ENCODE data around the gene SRGAP3.

SRGAP3 gene

DNA sequence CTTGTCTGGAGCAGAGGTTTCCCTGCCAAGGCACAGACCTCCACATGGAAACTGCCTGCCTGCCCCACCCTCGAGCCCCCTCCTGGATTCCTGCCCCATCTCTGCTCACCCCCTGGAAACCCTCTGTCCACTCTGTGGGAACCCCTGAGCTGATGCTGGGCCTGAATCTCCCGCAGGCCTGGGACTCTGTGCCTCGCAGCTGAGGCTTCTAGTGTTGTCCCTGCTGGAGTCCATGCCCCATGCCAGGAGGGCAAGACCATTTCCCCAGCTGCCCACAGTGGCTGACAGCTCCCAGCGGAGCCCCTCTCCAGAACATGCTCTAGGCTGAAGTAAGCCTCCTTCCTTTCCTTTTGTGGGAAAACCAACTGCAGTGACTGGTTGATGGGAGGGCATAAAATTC is 46.9 kb downstream of the SRGAP3 start:
- H3K27ac ChIP-seq = no peak overlapping the region
- no peak for TF ChIP-seq ZFX (IDR thresholded peaks at IDR 0.05)
- TF ChIP-seq, protein P1, sequence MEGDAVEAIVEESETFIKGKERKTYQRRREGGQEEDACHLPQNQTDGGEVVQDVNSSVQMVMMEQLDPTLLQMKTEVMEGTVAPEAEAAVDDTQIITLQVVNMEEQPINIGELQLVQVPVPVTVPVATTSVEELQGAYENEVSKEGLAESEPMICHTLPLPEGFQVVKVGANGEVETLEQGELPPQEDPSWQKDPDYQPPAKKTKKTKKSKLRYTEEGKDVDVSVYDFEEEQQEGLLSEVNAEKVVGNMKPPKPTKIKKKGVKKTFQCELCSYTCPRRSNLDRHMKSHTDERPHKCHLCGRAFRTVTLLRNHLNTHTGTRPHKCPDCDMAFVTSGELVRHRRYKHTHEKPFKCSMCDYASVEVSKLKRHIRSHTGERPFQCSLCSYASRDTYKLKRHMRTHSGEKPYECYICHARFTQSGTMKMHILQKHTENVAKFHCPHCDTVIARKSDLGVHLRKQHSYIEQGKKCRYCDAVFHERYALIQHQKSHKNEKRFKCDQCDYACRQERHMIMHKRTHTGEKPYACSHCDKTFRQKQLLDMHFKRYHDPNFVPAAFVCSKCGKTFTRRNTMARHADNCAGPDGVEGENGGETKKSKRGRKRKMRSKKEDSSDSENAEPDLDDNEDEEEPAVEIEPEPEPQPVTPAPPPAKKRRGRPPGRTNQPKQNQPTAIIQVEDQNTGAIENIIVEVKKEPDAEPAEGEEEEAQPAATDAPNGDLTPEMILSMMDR (conservative IDR thresholded peaks at IDR 0.05) = no peak

DNA sequence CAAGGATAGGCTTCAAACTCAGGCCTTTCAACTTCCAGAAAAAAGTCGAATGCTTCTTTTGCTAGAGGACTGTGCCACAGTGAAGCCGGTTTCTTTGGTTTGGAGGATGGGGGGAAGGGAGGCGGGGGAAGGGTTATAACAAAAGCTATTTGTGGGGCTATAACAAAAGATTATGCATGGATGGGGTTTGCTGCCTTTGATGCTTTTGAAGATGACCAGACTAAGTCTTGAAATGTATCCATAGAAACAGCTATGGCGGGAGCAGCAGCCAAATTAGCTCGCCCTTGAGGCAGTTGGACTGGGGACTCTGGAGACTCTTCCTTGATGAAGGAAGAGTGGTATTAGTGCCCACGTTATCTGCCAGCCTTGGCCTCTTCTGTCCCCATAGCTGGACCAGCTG is 47.5 kb downstream of the SRGAP3 start:
- TF ChIP-seq, protein P1 (conservative IDR thresholded peaks at IDR 0.05) = no peak
- no peak for TF ChIP-seq ZFX (IDR thresholded peaks at IDR 0.05)
- H3K27ac ChIP-seq = no peak overlapping the region

DNA sequence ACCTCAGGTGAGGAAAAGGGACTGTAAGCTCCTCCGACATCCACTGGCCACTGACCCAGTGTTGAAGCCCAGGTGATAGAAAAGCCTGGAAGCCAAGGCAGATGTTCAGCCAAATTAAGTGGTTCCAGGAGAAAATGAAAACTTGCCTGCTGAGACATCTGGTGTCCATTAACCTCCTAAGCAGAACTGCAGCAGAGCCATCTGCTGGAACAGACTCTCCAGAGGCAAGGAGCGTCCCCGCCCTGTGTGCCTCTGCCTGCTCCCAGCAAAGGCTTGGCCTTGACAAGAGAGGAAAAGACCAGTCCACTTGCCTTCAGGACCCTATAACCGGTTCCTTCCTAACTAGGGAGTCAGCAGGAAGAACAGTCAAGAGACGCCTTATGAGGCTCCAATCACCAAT is 48.2 kb downstream of the SRGAP3 start:
- H3K27ac ChIP-seq = no peak overlapping the region
- TF ChIP-seq ZFX (IDR thresholded peaks at IDR 0.05) = no peak

DNA sequence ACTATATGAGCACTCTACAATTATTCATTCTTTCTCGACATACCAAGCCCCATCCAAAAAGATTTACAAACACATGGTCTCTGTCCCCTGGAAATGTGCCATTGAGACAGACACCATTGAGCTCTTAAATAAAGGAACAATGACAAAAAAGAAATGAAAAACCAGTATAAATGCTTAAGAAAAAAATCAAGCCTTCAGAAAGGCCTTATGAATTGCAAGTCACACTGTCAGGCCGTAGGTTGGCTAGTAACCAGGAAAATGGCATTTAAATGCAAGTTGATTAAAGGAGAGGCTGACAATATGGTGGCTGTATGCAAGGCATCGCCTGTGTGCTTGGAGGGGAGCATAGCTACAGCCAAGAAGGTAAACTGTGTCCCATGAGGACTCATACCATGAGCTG is 49.7 kb downstream of the SRGAP3 start:
- no peak for TF ChIP-seq ZFX (IDR thresholded peaks at IDR 0.05)
- TF ChIP-seq, protein P1 (conservative IDR thresholded peaks at IDR 0.05) = no peak
- no peak overlapping the region for H3K27ac ChIP-seq

DNA sequence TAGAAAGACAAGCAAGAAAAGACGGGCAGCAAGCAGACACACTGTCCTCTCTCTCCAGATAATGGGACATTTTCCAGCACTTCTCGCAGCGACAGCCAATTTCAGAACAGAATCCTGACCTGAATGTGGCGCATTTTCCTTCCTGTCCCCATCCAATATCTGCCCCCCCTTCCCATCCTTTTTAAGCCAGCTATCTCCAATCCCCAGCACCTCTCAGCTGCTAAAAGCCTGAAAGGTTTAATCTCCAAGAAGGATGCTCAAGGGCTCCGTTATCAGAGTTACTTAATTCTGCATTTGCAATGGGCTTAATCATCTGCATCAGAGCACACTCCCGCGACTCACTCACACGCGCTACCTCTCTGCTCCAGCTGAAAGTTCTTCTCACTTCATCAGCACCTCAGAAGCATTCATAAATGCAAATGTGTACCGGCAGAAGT is 50.5 kb downstream of the SRGAP3 start:
- TF ChIP-seq, protein P1 (conservative IDR thresholded peaks at IDR 0.05) = no peak
- no peak for TF ChIP-seq ZFX (IDR thresholded peaks at IDR 0.05)
- no peak overlapping the region for H3K27ac ChIP-seq

DNA sequence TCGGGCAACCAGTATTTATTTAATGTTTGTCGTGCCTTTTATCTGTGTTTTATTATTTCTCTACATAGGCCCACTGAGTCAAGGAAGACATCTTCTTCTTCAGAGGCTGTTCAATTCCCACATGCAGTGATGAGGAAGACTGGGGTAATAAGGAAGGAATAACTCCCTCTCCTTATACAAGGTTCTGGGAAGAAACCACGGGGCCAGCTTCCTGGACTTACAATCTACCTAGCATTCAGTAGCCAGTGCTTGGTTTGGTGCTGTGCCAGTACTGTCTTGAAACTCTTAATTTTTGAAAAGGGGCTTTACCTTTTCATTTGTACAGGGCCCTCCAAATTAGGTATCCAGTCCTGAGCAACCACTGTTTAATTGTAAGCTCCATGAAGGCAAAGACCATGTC is 51.2 kb downstream of the SRGAP3 start:
- no peak for TF ChIP-seq ZFX (IDR thresholded peaks at IDR 0.05)
- TF ChIP-seq, protein P1 (conservative IDR thresholded peaks at IDR 0.05) = no peak
- H3K27ac ChIP-seq = no peak overlapping the region

DNA sequence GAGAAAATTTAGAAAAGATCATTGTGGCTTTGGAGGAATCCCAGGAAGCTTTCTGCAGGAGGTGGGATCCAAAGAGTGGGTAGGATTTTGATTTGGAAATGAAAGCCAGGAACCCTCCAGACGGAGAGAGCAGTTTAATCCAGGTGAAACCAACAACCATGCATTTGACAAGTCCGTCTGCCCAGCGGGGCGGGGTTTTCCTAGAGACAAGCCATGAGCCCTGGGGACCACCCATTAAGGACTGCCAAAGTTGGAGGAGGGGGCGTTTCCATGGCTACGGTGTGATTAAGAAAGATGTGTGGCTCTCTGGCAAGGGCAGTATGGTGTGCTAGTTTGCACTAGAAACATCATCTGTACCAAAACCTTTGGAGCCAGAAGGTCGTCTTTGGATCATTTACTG is 53.4 kb downstream of the SRGAP3 start:
- H3K27ac ChIP-seq = peak overlapping the region; percentile 67; the same call in 1 of the 2 replicates
- TF ChIP-seq, protein P1 (conservative IDR thresholded peaks at IDR 0.05) = no peak
- no peak for TF ChIP-seq ZFX (IDR thresholded peaks at IDR 0.05)

DNA sequence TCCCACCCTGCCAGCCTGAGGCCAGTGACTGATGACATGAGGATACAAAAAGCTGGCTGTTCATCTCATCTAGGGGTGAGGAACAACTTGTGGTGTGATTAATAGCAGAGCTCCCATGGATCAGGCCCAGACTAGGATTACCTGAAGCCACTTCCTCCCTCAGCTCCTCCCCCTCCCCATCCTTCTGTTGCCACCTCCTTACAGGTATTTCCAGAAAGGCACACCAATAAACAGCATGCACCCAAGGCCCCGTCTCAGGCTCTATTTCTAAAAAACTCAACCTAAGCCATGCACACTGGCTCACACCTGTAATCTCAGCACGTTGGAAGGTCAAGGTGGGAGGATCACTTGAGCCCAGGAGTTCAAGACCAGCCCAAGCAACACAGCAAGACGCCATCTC is 54.1 kb downstream of the SRGAP3 start:
- TF ChIP-seq ZFX (IDR thresholded peaks at IDR 0.05) = no peak
- TF ChIP-seq, protein P1 (conservative IDR thresholded peaks at IDR 0.05) = no peak
- peak overlapping the region; percentile 67 for H3K27ac ChIP-seq

Data from C4-2B (cell line).